HepG2 (cell line): Measurements from ENCODE around the gene RDH13. TPM values are rescaled to one million over a fixed set of nuclear protein-coding genes. Genes with fewer than 3 reads are reported as not detected.

Experiments
- ATM ChIP-seq: fragments of 450-650 bp; IDR thresholded peaks from 2 replicates; pipeline ENCODE4 v1.7.1; 2017; ENCODE audit warnings: mild to moderate bottlenecking, borderline replicate concordance
- CREM ChIP-seq, 2 experiments: sonication (generic) in 1 of 2; formaldehyde crosslinking in 1 of 2; IDR thresholded peaks; 2 replicates each; pipeline versions ENCODE4 v1.4.0 to v1.6.1; 2016 to 2020; ENCODE audit warnings: antibody characterized with exemption in 1 of 2, mild to moderate bottlenecking in 1 of 2, missing genetic modification reagents in 1 of 2
- POLR2AphosphoS5 ChIP-seq: IDR thresholded peaks from 2 replicates; pipeline ENCODE4 v1.6.1; 2012; ENCODE audit warnings: low read depth, low read length
- YEATS4 ChIP-seq: sonication (generic); formaldehyde crosslinking; IDR thresholded peaks from 2 replicates; pipeline ENCODE4 v1.4.0; 2020; ENCODE audit warnings: missing genetic modification reagents, borderline replicate concordance
- ZC3H13 ChIP-seq: sonication (generic); formaldehyde crosslinking; IDR thresholded peaks from 2 replicates; pipeline ENCODE4 v1.8.1; 2023; ENCODE audit warnings: mild to moderate bottlenecking, missing genetic modification reagents, moderate library complexity
- ZNF343 ChIP-seq: sonication (generic); formaldehyde crosslinking; IDR thresholded peaks from 2 replicates; pipeline ENCODE4 v1.4.0; 2020; ENCODE audit warnings: mild to moderate bottlenecking, missing genetic modification reagents
- ZSCAN12 ChIP-seq: sonication (generic); formaldehyde crosslinking; IDR thresholded peaks from 2 replicates; pipeline ENCODE4 v1.9.0; 2021; ENCODE audit warnings: mild to moderate bottlenecking, missing genetic modification reagents
- polyA plus RNA-seq, 8 experiments: library from polyadenylated mRNA; depleted of rRNA in 3 of 8; stranded (reverse) in 7 of 8; unstranded in 1 of 8; fragments of >200 nt; fragmentation: Illumina TruSeq in 4 of 8; extraction: Trizol in 4 of 8; gene quantifications; 2 replicates each; pipeline versions ENCODE4 v1.2.1 to v1.2.3, GENCODE V29; 2011 to 2016; ENCODE audit warnings: low read depth in 4 of 8, missing spikeins in 1 of 8, mixed read lengths in 1 of 8; ENCODE audit not compliant: insufficient read depth in 1 of 8
- total RNA-seq, 5 experiments: library from RNA; depleted of rRNA; stranded (reverse); fragments of >200 nt; fragmentation: Illumina TruSeq; extraction: Trizol; gene quantifications; 2 replicates each; pipeline ENCODE4 v1.2.3, GENCODE V29; 2016; ENCODE audit warnings: low read depth in 1 of 5
- TF ChIP-seq, protein P1 (sequence below), 2 experiments: fragments of 450-650 bp in 1 of 2; sonication (generic) in 1 of 2; formaldehyde crosslinking in 1 of 2; IDR thresholded peaks; 2 replicates each; pipeline versions ENCODE4 v1.6.1 to v1.8.0; 2016 to 2022; ENCODE audit warnings: antibody characterized with exemption in 1 of 2, mild to moderate bottlenecking in 1 of 2, missing genetic modification reagents in 1 of 2
- TF ChIP-seq, protein P2 (sequence below): sonication (generic); formaldehyde crosslinking; IDR thresholded peaks from 2 replicates; pipeline ENCODE4 v1.4.0; 2020; ENCODE audit warnings: missing genetic modification reagents, borderline replicate concordance
- TF ChIP-seq, protein P3 (sequence below): sonication (generic); formaldehyde crosslinking; IDR thresholded peaks from 2 replicates; pipeline ENCODE4 v1.5.1; 2020; ENCODE audit warnings: mild to moderate bottlenecking, missing genetic modification reagents, moderate library complexity
- TF ChIP-seq, protein P4 (sequence below): sonication (generic); formaldehyde crosslinking; IDR thresholded peaks from 2 replicates; pipeline ENCODE4 v1.4.0; 2020; ENCODE audit warnings: missing genetic modification reagents

Gene RDH13
- total and polyA plus RNA-seq, 2 of the 13 experiments (the other 11 are each of a cell fraction or from before 2014, with no cell fraction given) = 13.4 to 21.5 TPM

DNA sequence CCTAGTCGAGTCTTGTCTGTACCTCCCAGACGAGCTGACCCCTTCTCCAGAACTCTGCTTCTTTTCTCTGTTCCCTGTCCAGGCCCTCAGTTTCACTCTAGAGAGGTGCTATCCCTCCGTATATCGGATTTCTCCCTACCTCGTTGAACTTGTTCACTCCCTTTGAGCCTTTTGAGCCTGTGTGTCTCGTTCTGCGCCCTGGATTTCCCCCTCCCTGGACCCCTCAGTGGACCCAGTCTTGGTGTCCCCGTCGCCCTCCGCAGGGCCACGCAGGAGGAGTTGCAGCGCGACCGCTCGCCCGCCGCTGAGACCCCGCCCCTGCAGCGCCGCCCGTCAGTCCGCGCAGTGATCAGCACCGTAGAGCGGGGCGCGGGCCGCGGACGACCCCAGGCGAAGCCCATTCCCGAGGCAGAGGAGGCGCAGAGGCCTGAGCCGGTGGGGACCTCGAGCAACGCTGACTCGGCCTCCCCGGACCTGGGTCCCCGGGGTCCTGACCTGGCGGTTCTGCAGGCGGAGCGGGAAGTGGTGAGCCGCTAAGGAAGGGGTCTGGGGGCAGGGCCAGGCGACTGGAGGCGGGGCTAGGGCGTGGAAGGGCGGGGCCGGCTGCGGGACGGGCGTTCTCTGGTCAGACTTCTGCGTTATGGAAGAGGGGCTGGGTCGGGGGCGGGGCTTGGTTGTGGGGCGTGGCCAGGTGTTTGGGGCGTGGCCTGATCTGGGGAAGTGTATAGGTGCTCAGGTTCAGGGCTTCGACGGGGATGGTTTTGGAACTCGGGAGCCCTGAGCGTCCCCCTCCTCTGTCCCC, 18.2 kb upstream of the RDH13 start (continued):
- TF ChIP-seq, protein P1, sequence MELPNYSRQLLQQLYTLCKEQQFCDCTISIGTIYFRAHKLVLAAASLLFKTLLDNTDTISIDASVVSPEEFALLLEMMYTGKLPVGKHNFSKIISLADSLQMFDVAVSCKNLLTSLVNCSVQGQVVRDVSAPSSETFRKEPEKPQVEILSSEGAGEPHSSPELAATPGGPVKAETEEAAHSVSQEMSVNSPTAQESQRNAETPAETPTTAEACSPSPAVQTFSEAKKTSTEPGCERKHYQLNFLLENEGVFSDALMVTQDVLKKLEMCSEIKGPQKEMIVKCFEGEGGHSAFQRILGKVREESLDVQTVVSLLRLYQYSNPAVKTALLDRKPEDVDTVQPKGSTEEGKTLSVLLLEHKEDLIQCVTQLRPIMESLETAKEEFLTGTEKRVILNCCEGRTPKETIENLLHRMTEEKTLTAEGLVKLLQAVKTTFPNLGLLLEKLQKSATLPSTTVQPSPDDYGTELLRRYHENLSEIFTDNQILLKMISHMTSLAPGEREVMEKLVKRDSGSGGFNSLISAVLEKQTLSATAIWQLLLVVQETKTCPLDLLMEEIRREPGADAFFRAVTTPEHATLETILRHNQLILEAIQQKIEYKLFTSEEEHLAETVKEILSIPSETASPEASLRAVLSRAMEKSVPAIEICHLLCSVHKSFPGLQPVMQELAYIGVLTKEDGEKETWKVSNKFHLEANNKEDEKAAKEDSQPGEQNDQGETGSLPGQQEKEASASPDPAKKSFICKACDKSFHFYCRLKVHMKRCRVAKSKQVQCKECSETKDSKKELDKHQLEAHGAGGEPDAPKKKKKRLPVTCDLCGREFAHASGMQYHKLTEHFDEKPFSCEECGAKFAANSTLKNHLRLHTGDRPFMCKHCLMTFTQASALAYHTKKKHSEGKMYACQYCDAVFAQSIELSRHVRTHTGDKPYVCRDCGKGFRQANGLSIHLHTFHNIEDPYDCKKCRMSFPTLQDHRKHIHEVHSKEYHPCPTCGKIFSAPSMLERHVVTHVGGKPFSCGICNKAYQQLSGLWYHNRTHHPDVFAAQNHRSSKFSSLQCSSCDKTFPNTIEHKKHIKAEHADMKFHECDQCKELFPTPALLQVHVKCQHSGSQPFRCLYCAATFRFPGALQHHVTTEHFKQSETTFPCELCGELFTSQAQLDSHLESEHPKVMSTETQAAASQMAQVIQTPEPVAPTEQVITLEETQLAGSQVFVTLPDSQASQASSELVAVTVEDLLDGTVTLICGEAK (IDR thresholded peaks at IDR 0.05) = no peak
- TF ChIP-seq, protein P1 (CRISPR knock-in tag; IDR thresholded peaks at IDR 0.05) = no peak; the same call in 1 of the 2 replicates
- TF ChIP-seq, protein P2, sequence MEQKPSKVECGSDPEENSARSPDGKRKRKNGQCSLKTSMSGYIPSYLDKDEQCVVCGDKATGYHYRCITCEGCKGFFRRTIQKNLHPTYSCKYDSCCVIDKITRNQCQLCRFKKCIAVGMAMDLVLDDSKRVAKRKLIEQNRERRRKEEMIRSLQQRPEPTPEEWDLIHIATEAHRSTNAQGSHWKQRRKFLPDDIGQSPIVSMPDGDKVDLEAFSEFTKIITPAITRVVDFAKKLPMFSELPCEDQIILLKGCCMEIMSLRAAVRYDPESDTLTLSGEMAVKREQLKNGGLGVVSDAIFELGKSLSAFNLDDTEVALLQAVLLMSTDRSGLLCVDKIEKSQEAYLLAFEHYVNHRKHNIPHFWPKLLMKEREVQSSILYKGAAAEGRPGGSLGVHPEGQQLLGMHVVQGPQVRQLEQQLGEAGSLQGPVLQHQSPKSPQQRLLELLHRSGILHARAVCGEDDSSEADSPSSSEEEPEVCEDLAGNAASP = no peak
- TF ChIP-seq, protein P3, sequence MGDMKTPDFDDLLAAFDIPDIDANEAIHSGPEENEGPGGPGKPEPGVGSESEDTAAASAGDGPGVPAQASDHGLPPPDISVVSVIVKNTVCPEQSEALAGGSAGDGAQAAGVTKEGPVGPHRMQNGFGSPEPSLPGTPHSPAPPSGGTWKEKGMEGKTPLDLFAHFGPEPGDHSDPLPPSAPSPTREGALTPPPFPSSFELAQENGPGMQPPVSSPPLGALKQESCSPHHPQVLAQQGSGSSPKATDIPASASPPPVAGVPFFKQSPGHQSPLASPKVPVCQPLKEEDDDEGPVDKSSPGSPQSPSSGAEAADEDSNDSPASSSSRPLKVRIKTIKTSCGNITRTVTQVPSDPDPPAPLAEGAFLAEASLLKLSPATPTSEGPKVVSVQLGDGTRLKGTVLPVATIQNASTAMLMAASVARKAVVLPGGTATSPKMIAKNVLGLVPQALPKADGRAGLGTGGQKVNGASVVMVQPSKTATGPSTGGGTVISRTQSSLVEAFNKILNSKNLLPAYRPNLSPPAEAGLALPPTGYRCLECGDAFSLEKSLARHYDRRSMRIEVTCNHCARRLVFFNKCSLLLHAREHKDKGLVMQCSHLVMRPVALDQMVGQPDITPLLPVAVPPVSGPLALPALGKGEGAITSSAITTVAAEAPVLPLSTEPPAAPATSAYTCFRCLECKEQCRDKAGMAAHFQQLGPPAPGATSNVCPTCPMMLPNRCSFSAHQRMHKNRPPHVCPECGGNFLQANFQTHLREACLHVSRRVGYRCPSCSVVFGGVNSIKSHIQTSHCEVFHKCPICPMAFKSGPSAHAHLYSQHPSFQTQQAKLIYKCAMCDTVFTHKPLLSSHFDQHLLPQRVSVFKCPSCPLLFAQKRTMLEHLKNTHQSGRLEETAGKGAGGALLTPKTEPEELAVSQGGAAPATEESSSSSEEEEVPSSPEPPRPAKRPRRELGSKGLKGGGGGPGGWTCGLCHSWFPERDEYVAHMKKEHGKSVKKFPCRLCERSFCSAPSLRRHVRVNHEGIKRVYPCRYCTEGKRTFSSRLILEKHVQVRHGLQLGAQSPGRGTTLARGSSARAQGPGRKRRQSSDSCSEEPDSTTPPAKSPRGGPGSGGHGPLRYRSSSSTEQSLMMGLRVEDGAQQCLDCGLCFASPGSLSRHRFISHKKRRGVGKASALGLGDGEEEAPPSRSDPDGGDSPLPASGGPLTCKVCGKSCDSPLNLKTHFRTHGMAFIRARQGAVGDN (CRISPR knock-in tag) = peak; percentile 62
- peak; percentile 48 for TF ChIP-seq POLR2AphosphoS5
- TF ChIP-seq ZNF343 = no peak
- 0 out of 2 replicates have a peak, but pooled peaks have one; percentile 21 for TF ChIP-seq YEATS4 (CRISPR knock-in tag)
- TF ChIP-seq ZC3H13 (CRISPR knock-in tag) = no peak
- no peak for TF ChIP-seq CREM (IDR thresholded peaks at IDR 0.05)
- no peak for TF ChIP-seq CREM (CRISPR knock-in tag; IDR thresholded peaks at IDR 0.05)
- no peak for TF ChIP-seq ZSCAN12 (CRISPR knock-in tag)
- TF ChIP-seq, protein P4, sequence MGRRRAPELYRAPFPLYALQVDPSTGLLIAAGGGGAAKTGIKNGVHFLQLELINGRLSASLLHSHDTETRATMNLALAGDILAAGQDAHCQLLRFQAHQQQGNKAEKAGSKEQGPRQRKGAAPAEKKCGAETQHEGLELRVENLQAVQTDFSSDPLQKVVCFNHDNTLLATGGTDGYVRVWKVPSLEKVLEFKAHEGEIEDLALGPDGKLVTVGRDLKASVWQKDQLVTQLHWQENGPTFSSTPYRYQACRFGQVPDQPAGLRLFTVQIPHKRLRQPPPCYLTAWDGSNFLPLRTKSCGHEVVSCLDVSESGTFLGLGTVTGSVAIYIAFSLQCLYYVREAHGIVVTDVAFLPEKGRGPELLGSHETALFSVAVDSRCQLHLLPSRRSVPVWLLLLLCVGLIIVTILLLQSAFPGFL = no peak
- TF ChIP-seq ATM = no peak
